Non-pigmented ciliary epithelial cell (primary cell): ENCODE data around the gene REEP6.

Experiments used
- DNase-seq: peaks from one replicate; pipeline ENCODE4 v3.0.0-alpha.2; 2010; ENCODE audit warnings: low read depth

REEP6 gene

GRCh38 chr19:1491114-1491848 is at the start of gene REEP6:
Gene REEP6, plus strand, starts transcription at chr19:1491181. Its CDS starts 89 bp downstream, at chr19:1491270.
- no peak for DNase-seq

GRCh38 chr19:1441677-1442438 is 49.1 kb upstream of the REEP6 start:
- DNase-seq = no peak

- DNase-seq = no peak
These were observed 45.6 kb upstream of the REEP6 start for GRCh38 chr19:1445185-1445931.

- DNase-seq = no peak
These were observed 44.9 kb upstream of the REEP6 start for GRCh38 chr19:1445932-1446712.

- DNase-seq = no peak
These were observed 44.1 kb upstream of the REEP6 start for GRCh38 chr19:1446713-1447481.

GRCh38 chr19:1447504-1447903 is 43.5 kb upstream of the REEP6 start:
- DNase-seq = no peak

GRCh38 chr19:1447944-1448343 is 43.0 kb upstream of the REEP6 start:
- DNase-seq = no peak

GRCh38 chr19:1449467-1450442 is 41.2 kb upstream of the REEP6 start, which contains the start of gene APC2:
Gene APC2, plus strand, starts transcription at chr19:1450121. Its CDS starts 2,881 bp downstream, at chr19:1453002.
- DNase-seq = no peak

- no peak for DNase-seq
These were observed 39.9 kb upstream of the REEP6 start for GRCh38 chr19:1450735-1451731.

- no peak for DNase-seq
These were observed 38.8 kb upstream of the REEP6 start for GRCh38 chr19:1451916-1452801.

- DNase-seq = no peak
These were observed 38.0 kb upstream of the REEP6 start for GRCh38 chr19:1452802-1453524.

GRCh38 chr19:1453525-1454364 is 37.2 kb upstream of the REEP6 start:
- DNase-seq = no peak

- no peak for DNase-seq
These were observed 36.0 kb upstream of the REEP6 start for GRCh38 chr19:1455002-1455335.

- no peak for DNase-seq
These were observed 35.5 kb upstream of the REEP6 start for GRCh38 chr19:1455336-1456120.
